HG03159 (cell line): ENCODE results near the gene TANGO2.
"Not testable (repeated sequence)": the region's sequence is repeated elsewhere in the genome, so short reads cannot be mapped to it uniquely, and the experiment has no call there.

ENCODE experiments used
- ATAC-seq: cut with Tn5 transposase; IDR thresholded peaks from one replicate; pipeline ENCODE4 v1.9.1; 2021; ENCODE audit warnings: mild to moderate bottlenecking, moderate library complexity; ENCODE audit not compliant: unreplicated experiment

Gene TANGO2

DNA sequence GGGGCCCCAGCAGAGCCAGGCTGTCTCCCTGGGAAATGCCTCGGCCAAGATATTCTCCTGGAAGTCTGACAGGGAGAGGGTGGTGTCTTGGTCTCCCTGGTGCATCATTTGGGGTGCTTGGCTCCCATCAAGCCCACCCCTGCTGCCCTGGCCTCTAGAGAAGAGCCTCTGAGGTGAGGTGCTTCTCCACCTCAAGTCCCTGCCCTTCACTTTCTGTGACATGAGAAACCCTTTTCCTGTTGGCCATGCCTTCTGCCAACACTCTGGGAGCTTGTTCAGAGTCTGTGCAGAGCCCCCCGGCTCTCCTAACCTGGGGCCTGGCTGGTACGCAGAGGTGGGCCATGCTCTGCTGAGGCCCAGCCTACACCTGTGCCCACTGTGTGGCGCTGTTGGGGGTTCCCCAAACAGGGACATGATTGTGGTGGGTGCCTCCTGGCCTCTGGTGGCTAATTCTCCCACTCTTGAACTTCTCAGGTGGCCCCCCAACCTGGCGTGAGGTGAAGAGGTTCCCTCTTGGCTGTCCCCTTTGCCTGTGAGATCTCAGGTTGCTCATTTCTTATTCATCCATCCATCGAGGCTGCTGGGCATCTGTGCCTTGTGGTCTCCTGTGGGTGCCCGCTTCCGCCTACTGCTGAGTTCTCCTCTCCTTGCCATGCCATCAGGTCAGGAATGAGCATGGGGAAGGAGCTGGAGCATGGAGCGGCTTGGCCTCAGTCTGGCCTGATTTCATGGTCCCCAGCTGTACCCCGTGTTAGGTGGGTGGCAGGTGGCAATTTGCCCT, 40.0 kb downstream of the TANGO2 start:
- no peak for ATAC-seq

DNA sequence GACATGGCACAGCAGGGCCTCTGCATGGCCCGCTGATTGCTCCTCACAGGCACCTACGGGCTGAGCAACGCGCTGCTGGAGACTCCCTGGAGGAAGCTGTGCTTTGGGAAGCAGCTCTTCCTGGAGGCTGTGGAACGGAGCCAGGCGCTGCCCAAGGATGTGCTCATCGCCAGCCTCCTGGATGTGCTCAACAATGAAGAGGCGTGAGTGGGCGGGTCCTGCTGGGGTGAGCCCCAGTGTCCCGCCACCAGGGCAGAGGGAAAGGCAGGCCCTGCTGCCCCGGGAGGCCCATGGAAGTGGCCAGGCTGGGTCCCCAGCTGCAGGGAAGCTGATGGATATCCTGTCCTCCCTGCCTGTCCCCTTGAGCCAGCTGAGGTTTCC, 40.6 kb downstream of the TANGO2 start:
- ATAC-seq = no peak

DNA sequence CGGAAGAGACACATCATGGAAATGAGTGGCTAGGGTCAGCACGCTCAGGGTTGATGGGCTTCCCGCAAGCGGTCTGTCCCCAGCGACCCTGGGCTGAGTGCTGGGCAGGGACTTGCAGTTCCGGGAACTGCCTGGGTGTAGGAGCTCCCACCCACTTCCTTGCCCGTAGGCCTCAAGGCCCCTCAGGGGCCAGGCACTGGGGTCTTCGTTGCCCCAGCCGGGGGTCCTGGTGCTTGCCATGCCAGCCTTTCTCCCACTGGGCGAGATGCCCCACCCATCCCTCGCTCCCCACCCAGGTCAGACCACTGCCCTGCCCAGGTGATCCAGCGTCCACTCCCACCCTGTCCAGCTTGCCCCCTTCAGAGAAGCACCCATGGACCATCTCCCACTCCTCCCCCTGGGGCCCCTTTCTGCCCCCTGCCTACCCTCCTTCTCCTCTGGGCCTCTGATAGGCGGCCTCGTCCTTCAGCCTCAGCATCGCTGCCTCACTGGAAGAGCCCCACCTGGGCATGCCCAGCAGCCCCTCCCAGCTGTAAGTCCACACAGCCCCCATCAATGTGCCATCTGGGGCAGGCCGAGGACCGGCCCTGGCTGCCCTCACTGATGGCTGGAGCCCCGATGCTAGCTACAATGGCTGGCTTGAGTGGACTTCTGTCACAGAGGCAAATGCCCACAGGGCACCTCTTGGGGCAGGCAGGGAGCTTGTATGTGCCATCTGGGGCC, 41.3 kb downstream of the TANGO2 start:
- no peak for ATAC-seq

DNA sequence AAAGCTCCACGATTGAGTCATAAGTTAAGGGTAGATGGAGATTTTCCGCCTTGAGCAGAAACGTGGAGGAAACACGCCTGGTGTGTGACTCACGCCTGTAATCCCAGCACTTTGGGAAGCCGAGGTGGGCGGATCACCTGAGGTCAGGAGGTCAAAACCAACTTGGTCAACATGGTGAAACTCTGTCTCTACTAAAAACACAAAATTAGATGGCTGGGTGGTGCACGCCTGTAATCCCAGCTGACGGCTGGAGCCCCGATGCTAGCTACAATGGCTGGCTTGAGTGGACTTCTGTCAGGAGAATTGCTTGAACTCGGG, 41.8 kb downstream of the TANGO2 start:
- no peak for ATAC-seq

DNA sequence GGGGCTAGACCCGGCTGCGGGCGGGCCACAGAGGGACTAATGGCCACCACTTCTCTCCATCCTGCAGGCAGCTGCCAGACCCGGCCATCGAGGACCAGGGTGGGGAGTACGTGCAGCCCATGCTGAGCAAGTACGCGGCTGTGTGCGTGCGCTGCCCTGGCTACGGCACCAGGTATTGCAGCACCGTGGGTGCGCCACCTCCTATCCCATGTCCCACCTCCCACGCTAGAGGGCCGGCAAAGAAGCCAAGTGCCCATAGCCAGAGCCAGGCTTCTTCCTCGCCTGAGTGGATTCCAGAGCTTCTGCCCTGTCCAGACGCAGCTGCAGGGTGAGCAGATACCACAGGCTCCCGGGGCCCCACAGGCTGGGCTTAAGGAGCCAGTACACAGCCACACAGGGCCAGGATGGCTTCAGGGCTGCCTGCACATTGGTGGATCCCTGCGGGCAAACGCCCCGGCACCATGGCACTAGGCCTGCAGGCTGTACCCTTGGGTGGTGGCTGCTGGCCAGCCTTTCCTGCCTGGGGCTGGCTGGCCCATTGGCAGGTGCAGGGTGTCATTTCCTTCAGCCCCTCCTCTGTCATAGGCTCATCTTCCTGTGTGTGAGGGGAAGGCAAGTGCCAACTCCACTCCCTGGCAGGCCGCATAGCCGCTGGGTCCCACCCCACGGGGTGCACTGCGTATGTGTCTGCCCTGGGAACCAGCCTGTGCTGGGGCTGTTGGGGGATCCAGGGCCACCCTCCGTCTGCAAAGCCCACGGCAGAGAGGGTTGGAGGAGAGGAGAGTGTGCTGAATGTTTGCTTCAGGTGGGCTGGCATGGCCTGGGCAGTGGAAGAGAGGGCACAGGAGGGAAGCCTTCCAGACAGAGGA, 42.6 kb downstream of the TANGO2 start:
- no peak for ATAC-seq

DNA sequence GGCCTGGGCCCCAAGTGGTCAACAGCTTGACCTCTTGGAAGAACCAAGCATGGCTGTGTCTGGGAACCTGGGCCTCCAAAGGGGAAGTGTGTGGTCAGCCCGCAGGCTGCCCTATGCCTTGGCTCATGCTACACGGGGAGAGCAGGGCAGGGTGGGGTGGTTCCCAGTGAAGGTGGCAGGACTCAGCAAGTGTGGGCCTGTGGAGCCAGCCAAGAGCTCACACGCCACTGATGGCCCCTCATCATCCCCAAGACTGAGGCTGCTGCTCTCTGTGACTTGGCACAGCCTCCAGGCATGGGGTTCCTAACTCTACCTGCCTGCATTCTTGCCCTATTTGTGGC, 43.2 kb downstream of the TANGO2 start:
- ATAC-seq = no peak

DNA sequence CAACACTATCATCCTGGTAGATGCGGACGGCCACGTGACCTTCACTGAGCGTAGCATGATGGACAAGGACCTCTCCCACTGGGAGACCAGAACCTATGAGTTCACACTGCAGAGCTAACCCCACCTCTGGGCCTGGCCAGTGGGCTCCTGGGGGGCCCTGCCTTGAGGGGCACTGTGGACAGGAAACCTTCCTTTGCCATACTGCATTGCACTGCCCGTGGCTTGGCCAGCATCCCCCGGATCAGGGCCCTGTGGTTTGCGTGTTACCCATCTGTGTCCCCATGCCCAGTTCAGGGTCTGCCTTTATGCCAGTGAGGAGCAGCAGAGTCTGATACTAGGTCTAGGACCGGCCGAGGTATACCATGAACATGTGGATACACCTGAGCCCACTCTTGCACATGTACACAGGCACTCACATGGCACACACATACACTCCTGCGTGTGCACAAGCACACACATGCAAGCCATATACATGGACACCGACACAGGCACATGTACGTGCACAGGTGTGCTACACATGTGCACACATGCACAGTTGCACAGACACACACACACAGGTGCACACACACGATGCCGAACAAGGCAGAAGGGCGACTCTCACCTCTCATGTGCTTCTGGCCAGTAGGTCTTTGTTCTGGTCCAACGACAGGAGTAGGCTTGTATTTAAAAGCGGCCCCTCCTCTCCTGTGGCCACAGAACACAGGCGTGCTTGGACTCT, 43.8 kb downstream of the TANGO2 start:
- ATAC-seq = no peak

DNA sequence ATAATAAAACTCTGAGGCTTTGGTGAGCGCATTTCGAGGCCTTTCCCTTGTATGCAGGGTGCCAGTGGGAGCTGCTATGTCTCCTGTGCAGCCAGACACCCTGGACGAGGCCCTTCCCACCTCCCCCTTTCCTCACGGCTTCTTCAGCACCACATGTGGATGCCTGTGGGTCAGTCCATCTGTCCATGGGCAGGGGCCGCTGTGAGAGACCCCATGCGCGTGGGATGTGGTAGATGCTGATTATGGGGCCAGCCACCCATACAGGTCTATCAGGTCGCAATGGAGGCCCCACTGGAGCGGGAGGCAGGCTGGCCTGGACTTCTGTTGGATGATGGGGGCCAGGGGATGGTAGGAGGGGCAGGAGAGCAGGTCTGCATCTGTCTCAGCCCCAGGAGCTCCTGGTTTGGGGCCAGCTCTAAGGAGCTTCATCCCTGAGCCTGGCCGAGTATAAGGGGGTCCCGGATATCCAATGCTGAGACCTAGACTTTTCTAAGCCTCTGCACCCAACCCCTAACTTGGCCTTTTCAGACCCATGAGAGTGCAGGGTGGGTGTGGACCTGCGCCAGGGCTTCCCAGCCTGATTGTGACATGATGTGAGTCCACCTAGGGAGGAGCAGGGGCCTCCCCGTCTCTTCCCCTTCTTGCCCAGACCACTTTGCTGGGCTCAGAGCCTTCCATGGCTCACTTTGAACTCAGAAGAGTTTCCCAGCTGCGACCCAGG, 45.1 kb downstream of the TANGO2 start:
- no peak for ATAC-seq

DNA sequence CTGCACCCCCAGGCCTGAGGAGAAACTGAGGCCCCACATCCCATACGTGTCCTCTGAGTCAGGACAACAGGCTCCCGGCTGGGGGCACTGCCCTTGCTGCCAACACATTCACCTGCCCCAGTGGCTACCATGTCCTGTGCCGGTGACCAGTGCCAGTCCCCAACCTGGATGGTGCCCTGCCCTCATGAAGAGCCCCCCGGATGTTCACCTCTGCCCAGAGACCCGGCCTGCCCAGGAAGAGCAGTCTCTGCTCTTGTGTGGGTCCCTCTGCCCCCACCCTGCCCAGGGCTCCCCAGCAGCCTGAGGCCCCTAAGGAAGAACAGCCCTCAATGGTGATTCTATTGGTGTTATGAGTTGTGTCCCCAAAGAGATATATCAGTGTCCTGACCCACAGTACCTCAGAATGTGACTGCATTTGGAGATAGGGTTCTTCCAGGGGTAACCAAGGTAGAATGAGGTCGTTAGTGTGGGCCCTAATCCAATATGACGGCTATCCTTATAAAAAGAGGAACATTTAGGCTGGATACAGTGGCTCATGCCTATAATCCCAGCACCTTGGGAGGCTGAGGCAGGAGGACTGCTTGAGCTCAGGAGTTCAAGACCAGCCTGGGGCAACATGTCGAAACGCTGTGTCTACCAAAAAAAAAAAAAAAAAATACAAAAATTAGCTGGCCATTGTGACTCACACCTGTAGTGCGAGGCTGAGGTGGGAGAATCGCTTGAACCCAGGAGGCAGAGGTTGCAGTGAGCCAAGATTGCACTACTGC, 45.9 kb downstream of the TANGO2 start:
- no peak for ATAC-seq

DNA sequence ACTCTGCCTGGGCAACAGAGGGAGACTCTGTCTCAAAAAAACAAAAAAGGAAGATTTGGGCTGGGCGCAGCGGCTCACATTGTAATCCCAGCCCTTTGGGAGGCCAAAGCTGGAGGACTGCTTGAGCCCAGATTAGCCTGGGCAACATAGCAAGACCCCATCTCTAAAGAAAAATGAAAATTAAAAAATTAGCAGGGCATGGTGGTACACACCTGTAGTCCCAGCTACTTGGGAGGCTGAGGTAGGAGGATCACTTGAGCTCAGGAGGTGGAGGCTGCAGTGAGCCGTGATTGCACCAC, 46.4 kb downstream of the TANGO2 start:
- ATAC-seq = not testable (repeated sequence)

DNA sequence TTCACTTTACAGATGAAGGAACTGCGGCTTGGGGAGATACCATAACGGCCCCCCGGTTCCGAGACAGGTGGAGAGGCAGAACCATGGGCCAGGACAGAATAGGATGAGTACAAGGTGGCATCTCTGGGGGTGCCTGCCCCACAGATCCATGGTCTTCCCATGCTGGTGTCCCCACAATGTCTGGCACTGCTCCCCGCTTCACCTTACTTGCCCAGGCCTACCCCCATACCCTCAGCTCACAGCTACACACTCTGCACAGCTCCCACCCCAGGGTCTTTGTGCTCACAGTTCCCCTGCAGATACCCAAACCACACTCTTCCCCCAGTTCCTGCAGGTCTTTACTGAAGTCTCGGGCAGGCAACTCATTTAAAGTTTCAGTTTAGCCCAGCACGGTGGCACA, 47.7 kb downstream of the TANGO2 start:
- ATAC-seq = no peak

DNA sequence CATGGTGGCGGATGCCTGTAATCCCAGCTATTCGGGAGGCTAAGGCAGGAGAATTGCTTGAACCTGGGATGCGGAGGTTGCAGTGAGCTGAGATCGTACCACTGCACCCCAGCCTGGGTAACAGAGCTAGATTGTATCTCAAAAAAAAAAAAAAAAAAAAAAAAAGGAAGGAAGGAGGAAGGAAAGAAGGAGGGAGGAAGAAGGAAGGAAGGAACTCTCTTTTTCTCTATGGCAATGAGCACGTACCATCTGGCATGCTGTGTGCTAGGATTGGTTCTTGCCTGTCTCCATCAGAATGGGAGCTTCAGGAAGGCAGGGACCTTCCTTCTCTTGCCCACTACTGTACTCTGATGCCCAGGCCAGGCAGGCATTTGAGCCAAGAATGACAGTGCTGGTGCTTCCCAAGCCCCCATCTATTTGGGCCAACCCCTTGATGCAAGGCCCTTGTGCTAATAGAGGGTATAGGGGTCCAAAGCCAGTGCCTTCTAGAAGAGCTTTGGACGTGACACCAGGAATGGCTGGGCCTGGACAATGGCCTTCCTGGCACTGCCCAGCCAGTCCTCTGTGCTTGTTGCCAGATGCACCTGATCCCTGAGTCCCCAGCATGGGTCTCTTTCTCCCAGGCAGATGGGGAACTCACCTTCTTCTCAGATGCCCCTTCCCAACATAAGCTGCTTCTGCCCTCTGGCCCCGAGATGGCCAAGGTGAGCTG, 48.6 kb downstream of the TANGO2 start:
- ATAC-seq = no peak

DNA sequence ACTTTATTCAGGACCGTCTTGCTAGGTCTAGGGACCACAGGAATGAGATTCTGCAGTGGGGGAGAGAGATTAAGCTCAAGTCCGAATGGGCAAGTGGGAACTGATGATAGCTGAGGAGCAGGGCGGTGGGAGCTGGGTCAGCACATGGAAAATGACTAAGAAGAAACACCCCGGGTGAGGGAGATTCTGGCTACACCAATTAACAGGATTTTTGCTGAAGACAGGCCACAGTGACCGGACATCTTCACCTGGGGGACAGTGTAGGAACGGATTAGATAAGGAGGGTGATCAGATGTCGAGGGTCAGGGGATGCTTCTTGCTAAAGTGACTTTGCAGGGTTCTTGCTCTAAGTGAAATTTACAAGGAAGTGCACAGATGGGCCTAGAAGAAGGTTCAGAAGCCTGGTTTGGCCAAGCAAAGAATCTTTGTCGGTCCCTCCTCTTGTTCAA, 50.6 kb downstream of the TANGO2 start:
- ATAC-seq = no peak

DNA sequence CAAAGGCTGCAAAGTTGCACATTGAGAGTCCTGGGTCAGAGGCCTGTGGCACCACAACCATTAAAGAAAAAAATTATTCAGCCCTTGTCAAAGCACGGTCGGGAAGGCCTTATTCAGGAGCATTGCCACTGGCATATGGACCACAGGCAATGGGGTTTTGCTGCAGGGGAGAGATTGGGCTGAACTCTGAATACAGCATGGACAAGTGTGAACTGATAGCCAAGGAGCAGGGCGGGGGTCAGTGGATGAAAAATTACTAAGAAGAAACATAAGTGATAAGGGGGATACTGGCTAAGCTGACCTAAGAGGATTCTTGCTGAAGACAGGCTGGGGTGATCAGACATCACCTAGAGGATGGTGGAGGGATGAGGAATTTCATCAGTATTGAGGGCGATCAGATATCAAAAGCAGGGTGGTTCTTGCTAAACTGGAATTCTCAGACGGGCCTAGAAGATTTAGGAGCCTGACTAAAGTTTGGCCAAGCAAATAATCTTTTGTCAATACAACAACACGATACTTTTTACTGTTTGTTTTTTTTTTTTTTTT, 55.8 kb downstream of the TANGO2 start:
- no peak for ATAC-seq

DNA sequence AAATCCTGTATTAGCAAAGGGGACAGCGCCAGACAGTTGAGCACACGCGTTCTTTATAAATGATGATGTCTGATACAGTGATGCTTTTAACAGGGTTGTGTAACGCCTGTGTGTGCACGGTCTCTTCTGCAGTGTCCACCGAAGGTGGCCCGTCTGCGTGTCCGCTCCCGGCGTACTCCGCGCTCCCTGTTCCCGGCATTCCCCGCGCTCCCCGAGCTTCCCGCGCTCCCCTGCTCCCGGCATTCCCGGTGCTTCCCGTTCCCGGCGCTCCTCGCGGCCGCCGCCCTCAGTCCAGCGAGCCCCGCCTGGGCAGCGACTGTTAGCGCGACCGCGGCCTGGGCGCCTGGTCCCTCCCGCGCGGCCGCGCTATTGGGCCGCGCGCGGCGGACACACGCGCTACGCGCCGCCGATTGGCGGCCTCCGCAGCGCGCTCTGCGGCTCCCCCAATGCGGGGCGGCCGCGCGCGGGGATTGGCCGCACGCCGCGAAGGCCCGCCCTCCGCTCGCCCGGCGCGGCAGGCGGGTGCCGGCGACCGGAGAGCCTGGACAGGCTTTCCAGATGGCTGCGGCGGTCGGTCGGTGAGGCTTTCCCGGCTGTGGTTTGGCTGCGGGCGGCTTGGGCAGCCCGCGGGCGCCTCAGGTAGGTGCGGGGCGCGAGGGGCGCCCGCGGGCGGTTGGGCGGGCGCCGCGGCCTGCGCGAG, 59.0 kb downstream of the TANGO2 start, which contains the start of gene DGCR8:
DGCR8 (plus strand) TSS at position 497 of the 700 bp plus-strand sequence. CDS start 5,723 bp downstream, outside the sequence.
- peak; percentile 82 for ATAC-seq

DNA sequence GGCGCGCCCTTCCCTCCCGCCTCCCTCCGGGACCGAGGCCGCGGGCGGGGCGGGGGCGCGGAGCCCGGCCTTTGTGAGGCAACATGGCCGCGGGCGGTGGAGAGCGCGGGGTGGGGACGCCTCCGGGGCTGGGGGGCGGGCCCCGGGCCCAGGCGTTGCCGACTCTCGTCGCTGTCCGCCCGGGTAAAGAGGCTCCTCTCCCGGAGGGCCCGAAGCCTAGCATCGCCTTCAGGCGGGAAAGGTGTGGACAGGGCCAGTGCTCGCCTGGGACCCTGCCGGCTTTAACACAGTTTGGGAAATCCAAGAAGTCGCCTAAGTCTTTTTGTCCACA, 59.5 kb downstream of the TANGO2 start:
- peak; percentile 55 for ATAC-seq

DNA sequence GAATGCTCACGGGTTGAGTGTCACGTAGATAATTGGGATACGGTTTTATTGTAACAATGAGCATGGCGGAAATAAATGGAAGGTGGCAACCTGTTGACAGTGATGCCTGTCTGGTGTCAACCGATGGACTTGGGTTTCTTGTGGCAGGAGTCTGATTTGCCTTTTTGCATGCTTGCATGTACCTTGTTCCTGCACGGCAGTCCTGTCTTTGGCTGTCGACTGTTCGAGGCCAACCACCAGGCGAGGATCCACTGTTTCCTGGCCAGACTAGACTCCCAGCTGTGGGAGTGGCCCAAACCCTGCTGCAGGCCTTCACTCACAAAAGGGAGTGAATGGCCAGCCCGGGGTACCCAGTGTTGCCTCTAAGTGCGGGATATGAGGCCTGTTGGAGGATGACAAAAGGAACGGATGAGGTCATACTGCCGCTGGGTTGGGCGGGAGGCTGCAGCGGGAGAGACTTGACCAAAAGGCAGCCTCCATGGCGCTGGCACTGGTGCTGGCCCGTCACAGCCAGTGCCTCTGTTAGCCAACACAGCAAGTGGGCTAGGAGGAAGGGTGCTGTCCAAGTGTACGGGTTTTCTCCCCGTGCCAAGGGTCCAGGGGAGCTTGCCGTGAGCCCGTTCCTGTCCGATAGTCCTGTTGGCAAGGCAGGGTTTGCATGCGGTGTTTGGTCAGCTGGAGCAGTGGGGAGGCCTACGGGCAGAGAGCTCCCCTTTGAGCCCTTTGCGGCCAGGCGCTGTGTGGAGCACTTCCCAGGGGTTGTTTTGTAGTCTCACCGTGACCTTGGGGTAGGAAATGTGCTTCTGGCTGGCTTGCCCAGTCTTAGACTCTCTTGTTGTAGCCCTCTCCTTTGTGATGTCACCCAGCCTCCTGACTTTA, 60.1 kb downstream of the TANGO2 start:
- no peak for ATAC-seq
